SK-N-SH (cell line): ENCODE results near the gene OR52E4. TPM values are rescaled to one million over a fixed set of nuclear protein-coding genes. Genes with fewer than 3 reads are reported as not detected.
A peak's percentile ranks its signal among the peaks of the same experiment; 100 is the strongest.

ENCODE experiments used
- CTCF ChIA-PET: fragments of 300-600, 350-600 bp; formaldehyde crosslinking; extraction: SDS; loops from one replicate; lab custom pipeline; 2021; lab: Yijun Ruan, JAX
- POLR2A ChIA-PET: fragments of 350-600 bp; sonication (Branson Sonifier 250); formaldehyde crosslinking; extraction: SDS; loops from one replicate; lab custom pipeline; 2020; ENCODE audit warnings: antibody characterized with exemption, inconsistent platforms; lab: Yijun Ruan, JAX
- DNase-seq: peaks from one replicate; pipeline ENCODE4 v3.0.0; 2012
- H2AFZ ChIP-seq: fragments of 200-600 bp; sonication (generic); 2 replicates; pipeline ENCODE4 v1.8.1; 2016; ENCODE audit warnings: antibody characterized with exemption, mild to moderate bottlenecking, low read depth
- H3F3A ChIP-seq: fragments of 200-600 bp; sonication (generic); replicated peaks from 2 replicates; pipeline ENCODE3; 2016; ENCODE audit warnings: antibody characterized with exemption, mild to moderate bottlenecking; ENCODE audit not compliant: insufficient read depth
- H3K27ac ChIP-seq, 2 experiments: fragments of 200-500 bp in 1 of 2; fragments of 200-600 bp in 1 of 2; sonication (Bioruptor generic) in 1 of 2; sonication (generic), shearing (Covaris generic) in 1 of 2; 2 replicates each; pipeline versions ENCODE4 v1.5.1 to v1.6.1; 2014 to 2016; ENCODE audit warnings: low read depth in 2 of 2, inconsistent platforms in 1 of 2, low read length in 1 of 2, mild to moderate bottlenecking in 1 of 2, mixed read lengths in 1 of 2
- H3K27me3 ChIP-seq: fragments of 200-600 bp; sonication (generic), shearing (Covaris generic); 2 replicates; pipeline ENCODE4 v1.6.1; 2016; ENCODE audit warnings: mixed run types; ENCODE audit not compliant: insufficient read depth
- H3K36me3 ChIP-seq, 2 experiments: fragments of 200-500 bp in 1 of 2; fragments of 200-600 bp in 1 of 2; sonication (Bioruptor generic) in 1 of 2; sonication (generic) in 1 of 2; replicated peaks in 1 of 2; 2 replicates each; pipeline versions ENCODE3 to v1.5.1; 2014 to 2016; ENCODE audit warnings: low read length in 1 of 2, mild to moderate bottlenecking in 1 of 2; ENCODE audit not compliant: insufficient read depth in 2 of 2, control insufficient read depth in 1 of 2
- H3K4me1 ChIP-seq, 2 experiments: fragments of 200-500 bp in 1 of 2; fragments of 200-600 bp in 1 of 2; sonication (Bioruptor generic) in 1 of 2; sonication (generic), shearing (Covaris generic) in 1 of 2; 2 replicates each; pipeline versions ENCODE4 v1.5.1 to v1.6.1; 2014 to 2016; ENCODE audit warnings: low read depth in 1 of 2, low read length in 1 of 2, mixed run types in 1 of 2; ENCODE audit not compliant: insufficient read depth in 2 of 2, control insufficient read depth in 1 of 2
- H3K4me2 ChIP-seq: fragments of 200-600 bp; sonication (generic), shearing (Covaris generic); 2 replicates; pipeline ENCODE4 v1.6.1; 2017; ENCODE audit warnings: mixed run types
- H3K4me3 ChIP-seq, 2 experiments: fragments of 200-500 bp in 1 of 2; fragments of 200-600 bp in 1 of 2; sonication (Bioruptor generic) in 1 of 2; sonication (generic), shearing (Covaris generic) in 1 of 2; 2 replicates each; pipeline versions ENCODE4 v1.5.1 to v1.8.1; 2014 to 2016; ENCODE audit warnings: low read depth in 2 of 2, inconsistent platforms in 1 of 2, low read length in 1 of 2, mild to moderate bottlenecking in 1 of 2, mixed read lengths in 1 of 2, moderate library complexity in 1 of 2
- H3K79me2 ChIP-seq: fragments of 200-600 bp; sonication (generic); 2 replicates; pipeline ENCODE4 v1.8.1; 2017; ENCODE audit warnings: mild to moderate bottlenecking; ENCODE audit not compliant: insufficient read depth
- H3K9ac ChIP-seq: fragments of 200-600 bp; sonication (generic); 2 replicates; pipeline ENCODE4 v1.6.1; 2017; ENCODE audit warnings: mixed run types
- H3K9me2 ChIP-seq: fragments of 200-600 bp; sonication (generic); 2 replicates; pipeline ENCODE4 v1.6.1; 2017; ENCODE audit warnings: mixed run types
- H3K9me3 ChIP-seq: fragments of 200-600 bp; sonication (generic); 2 replicates; pipeline ENCODE4 v1.6.1; 2017; ENCODE audit warnings: mixed run types, mild to moderate bottlenecking, moderate library complexity
- H4K20me1 ChIP-seq: fragments of 200-600 bp; sonication (generic); 2 replicates; pipeline ENCODE4 v1.6.1; 2017; ENCODE audit warnings: mild to moderate bottlenecking, mixed run types; ENCODE audit not compliant: insufficient read depth
- CHD2 ChIP-seq: fragments of 150-350 bp; IDR thresholded peaks from 2 replicates; pipeline ENCODE4 v1.6.1; 2018; ENCODE audit warnings: low read length; ENCODE audit not compliant: partially characterized antibody
- CTCF ChIP-seq: fragments of 200-600 bp; sonication (generic); IDR thresholded peaks from 2 replicates; pipeline ENCODE4 v1.6.1; 2017; ENCODE audit warnings: antibody characterized with exemption, mild to moderate bottlenecking, moderate library complexity
- EP300 ChIP-seq, 2 experiments: IDR thresholded peaks; 2 replicates each; pipeline versions ENCODE4 v1.4.0 to v1.6.1; 2012; ENCODE audit warnings: borderline replicate concordance in 1 of 2, low read depth in 1 of 2, low read length in 1 of 2
- EZH2phosphoT487 ChIP-seq: fragments of 200-600 bp; sonication (generic); IDR thresholded peaks from 2 replicates; pipeline ENCODE4 v1.6.1; 2017; ENCODE audit warnings: low read depth, mixed run types, mild to moderate bottlenecking, antibody characterized with exemption, moderate library complexity, borderline replicate concordance
- FOSL2 ChIP-seq: IDR thresholded peaks from 2 replicates; pipeline ENCODE4 v1.4.0; 2012; ENCODE audit warnings: low read depth, mild to moderate bottlenecking, moderate library complexity, borderline replicate concordance
- FOXM1 ChIP-seq: IDR thresholded peaks from 2 replicates; pipeline ENCODE4 v1.4.0; 2012; ENCODE audit warnings: low read depth, mild to moderate bottlenecking
- IRF3 ChIP-seq: fragments of 150-350 bp; IDR thresholded peaks from 2 replicates; pipeline ENCODE4 v1.6.1; 2016; ENCODE audit warnings: mild to moderate bottlenecking, low read depth, low read length
- MEF2A ChIP-seq: IDR thresholded peaks from 2 replicates; pipeline ENCODE4 v1.4.0; 2012; ENCODE audit warnings: low read depth, borderline replicate concordance
- RAD21 ChIP-seq: IDR thresholded peaks from 2 replicates; pipeline ENCODE4 v1.6.1; 2012; ENCODE audit warnings: mild to moderate bottlenecking, low read length
- RFX5 ChIP-seq: IDR thresholded peaks from 2 replicates; pipeline ENCODE4 v1.6.1; 2012; ENCODE audit warnings: mild to moderate bottlenecking, improper control_type of control experiment, low read length
- SIN3A ChIP-seq: IDR thresholded peaks from 2 replicates; pipeline ENCODE4 v1.6.1; 2012; ENCODE audit warnings: low read depth, mild to moderate bottlenecking, low read length, moderate library complexity, borderline replicate concordance
- TCF12 ChIP-seq: IDR thresholded peaks from 2 replicates; pipeline ENCODE4 v1.4.0; 2012
- YY1 ChIP-seq: IDR thresholded peaks from 2 replicates; pipeline ENCODE4 v1.4.0; 2012; ENCODE audit warnings: low read depth, mild to moderate bottlenecking
- ZBTB33 ChIP-seq: IDR thresholded peaks from 2 replicates; pipeline ENCODE4 v1.4.0; 2012; ENCODE audit warnings: low read depth, borderline replicate concordance
- WGBS: methylation state at CpG from one replicate; pipeline ENCODE4 v1.1.6; 2017; ENCODE audit warnings: low lambda C conversion rate; 5-methylcytosine and 5-hydroxymethylcytosine counted together
- polyA plus RNA-seq, 3 experiments: library from polyadenylated mRNA; depleted of rRNA; stranded (reverse); fragments of >200 nt; gene quantifications; 2 replicates each; pipeline ENCODE4 v1.2.3, GENCODE V29; 2012

OR52E4 gene
- polyA plus RNA-seq, 1 of the 3 experiments (the other 2 are of a cell fraction): not detected

GRCh38 chr11:5928271-5928670 lies 47.8 kb downstream of the OR52E4 start:
- H3K4me2 ChIP-seq: no peak overlapping the region; the same call in 1 of the 2 replicates
- no peaks in the 10 kb centered on the region for H3K4me1 ChIP-seq
- no peaks in the 10 kb centered on the region for H3F3A ChIP-seq
- 36% methylated on average over 17 of the region's 17 CpGs for WGBS
- ChIA-PET POLR2A (no interaction called here), CTCF (no interaction called here)
- no peaks in the 10 kb centered on the region for H3K36me3 ChIP-seq
- H3K27me3 ChIP-seq: peaks cover 36% of the 10 kb centered on the region
- no peak overlapping the region for H3K27ac ChIP-seq
- DNase-seq: no peak
- H3K9me2 ChIP-seq: no peaks in the 10 kb centered on the region
- H2AFZ ChIP-seq: no peak overlapping the region
- H3K9me3 ChIP-seq: no peaks in the 10 kb centered on the region
- H4K20me1 ChIP-seq: no peaks in the 10 kb centered on the region
- H3K79me2 ChIP-seq: no peaks in the 10 kb centered on the region
- no peak overlapping the region for H3K4me3 ChIP-seq
- TF ChIP-seq EP300 (IDR thresholded peaks at IDR 0.05; ENCODE audit: borderline replicate concordance in 1 of 2, low read depth in 1 of 2, low read length in 1 of 2) (no peak), YY1 (peak; percentile 44; the same call in 1 of the 2 replicates)
- no peak overlapping the region for H3K9ac ChIP-seq

GRCh38 chr11:5928811-5929210 lies 48.4 kb downstream of the OR52E4 start:
- H3K4me2 ChIP-seq: peak overlapping the region; percentile 62
- no peak overlapping the region for H3K9ac ChIP-seq
- no peak for TF ChIP-seq CTCF
- no peak for TF ChIP-seq TCF12
- no peak for TF ChIP-seq SIN3A
- TF ChIP-seq FOXM1: no peak
- TF ChIP-seq RAD21: no peak
- no peak for TF ChIP-seq EZH2phosphoT487
- no peak for TF ChIP-seq RFX5
- TF ChIP-seq MEF2A: no peak
- no peak for TF ChIP-seq FOSL2
- no peak for TF ChIP-seq ZBTB33
- no peak for TF ChIP-seq CHD2
- TF ChIP-seq IRF3: no peak
- TF ChIP-seq, all 33 proteins: peak for 0
- H3K27ac ChIP-seq: no peak overlapping the region
- H3K9me2 ChIP-seq: no peaks in the 10 kb centered on the region
- H3K9me3 ChIP-seq: no peaks in the 10 kb centered on the region
- no peaks in the 10 kb centered on the region for H3F3A ChIP-seq
- H4K20me1 ChIP-seq: no peaks in the 10 kb centered on the region
- DNase-seq: no peak
- H3K27me3 ChIP-seq: peaks cover 41% of the 10 kb centered on the region
- POLR2A ChIA-PET: no interaction called here
- H3K4me3 ChIP-seq: peak overlapping the region in 1 of 2 experiments; percentile 37; a peak in 2 of 4 replicates
- CTCF ChIA-PET: no interaction called here
- 16% methylated on average over 15 of the region's 15 CpGs for WGBS
- no peak overlapping the region for H2AFZ ChIP-seq
- H3K36me3 ChIP-seq: no peaks in the 10 kb centered on the region
- no peaks in the 10 kb centered on the region for H3K79me2 ChIP-seq
- no peaks in the 10 kb centered on the region for H3K4me1 ChIP-seq
